NCI-H82 (cell line): ENCODE results near the gene TWIST2.

ENCODE experiments used
- DNase-seq: peaks from one replicate; lab custom pipeline; 2025; lab: John Stamatoyannopoulos, UW

TWIST2 gene

DNA sequence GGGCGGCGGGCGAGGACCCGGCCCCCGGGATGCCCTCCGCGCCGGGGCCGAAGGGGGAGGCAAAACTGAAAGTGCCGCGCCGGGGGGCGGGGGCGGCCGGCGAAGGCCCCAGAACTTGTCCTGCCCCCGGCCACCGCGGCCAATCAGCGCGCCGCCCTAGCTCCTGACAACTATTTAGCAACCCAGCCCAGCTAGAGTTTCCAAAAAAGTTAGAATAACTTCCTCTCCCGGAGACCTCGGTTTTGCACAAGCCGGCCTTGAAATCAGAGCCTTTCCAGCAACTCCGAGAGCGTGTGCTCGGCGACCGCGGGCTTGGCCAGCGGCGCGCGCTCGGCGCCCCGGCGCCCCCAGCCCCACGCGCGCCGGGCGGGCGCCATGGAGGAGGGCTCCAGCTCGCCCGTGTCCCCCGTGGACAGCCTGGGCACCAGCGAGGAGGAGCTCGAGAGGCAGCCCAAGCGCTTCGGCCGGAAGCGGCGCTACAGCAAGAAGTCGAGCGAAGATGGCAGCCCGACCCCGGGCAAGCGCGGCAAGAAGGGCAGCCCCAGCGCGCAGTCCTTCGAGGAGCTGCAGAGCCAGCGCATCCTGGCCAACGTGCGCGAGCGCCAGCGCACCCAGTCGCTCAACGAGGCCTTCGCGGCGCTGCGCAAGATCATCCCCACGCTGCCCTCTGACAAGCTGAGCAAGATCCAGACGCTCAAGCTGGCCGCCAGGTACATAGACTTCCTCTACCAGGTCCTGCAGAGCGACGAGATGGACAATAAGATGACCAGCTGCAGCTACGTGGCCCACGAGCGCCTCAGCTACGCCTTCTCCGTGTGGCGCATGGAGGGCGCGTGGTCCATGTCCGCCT, at the start of gene TWIST2:
TWIST2 (plus strand) TSS at position 245 of the 850 bp plus-strand sequence; CDS start at position 376, 131 bp downstream.
- no peak for DNase-seq

DNA sequence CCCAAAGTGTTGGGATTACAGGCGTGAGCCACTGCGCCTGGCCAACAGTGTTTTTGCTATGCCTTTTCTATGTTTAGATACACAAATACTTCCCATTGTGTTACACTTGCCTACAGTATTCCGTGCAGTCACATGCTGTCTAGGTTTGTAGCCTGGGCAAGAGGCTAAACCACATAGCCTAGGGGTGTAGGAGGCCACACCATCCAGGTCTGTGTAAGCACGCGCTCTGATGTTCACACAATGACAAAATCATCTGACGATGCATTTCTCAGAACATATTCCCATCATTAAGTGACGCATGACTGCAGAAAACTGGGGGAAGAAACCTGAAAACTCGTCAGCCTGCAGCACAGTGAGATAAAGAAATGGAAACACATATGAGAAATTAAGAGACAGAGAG, 46.1 kb upstream of the TWIST2 start:
- DNase-seq = no peak

DNA sequence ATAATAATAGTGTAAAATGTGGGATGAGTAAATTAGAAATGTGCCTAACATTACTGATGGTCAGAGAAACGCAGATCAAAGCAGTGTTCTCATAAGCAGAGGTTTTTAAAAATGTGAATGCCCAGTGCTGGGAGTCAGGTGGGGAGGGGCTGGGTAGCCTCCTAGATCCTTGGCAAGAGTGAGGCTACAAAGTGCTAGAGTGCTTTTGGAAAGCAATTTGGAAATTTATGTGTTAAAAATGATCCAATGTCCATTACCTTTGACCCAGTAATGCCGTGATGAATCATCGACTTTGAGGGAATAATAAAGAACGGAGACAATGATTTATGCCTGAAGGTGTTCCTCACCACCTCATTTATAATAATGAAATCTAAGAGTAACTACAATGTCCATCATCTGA, 44.9 kb upstream of the TWIST2 start:
- no peak for DNase-seq

DNA sequence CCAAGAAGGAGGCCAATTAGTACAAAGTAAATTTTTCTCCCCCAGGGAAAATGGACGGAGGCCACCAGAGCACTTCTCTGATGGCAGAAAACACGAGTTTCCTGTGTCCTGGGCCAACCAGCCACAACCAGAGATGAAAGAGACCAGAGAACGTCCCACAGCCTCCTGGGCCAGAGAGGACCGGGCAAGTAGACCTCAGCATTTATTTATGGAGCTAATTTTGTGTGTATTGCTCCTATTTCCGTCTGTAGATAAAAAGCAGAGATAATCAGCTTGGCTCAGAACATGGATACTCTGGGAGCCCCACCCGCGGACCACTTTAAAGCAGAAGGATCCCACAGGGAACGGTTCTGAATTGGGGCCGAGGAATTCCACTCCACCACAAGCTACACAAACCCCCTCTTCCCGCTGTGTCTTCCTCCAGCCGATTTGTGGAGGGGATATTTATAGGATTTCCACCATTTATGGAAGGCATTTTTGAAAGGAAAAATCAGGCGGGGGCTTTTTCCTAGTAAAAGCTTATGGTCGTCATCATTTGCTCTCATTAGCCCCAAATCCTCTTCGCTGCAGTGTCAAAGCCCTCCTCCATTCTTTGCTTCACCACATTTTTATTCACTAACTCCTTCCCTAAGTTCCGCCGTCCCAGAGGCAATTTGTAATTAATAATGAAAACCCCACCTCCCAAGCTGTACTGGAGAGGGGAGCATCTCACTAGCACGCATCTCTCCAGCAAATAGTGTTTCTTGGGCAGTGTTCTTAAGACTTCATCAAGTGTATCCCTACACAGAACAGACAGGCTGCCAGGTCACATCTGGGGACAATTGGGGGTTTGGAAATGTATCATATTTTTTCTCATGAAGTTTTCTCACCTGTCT, 43.7 kb upstream of the TWIST2 start:
- no peak for DNase-seq

DNA sequence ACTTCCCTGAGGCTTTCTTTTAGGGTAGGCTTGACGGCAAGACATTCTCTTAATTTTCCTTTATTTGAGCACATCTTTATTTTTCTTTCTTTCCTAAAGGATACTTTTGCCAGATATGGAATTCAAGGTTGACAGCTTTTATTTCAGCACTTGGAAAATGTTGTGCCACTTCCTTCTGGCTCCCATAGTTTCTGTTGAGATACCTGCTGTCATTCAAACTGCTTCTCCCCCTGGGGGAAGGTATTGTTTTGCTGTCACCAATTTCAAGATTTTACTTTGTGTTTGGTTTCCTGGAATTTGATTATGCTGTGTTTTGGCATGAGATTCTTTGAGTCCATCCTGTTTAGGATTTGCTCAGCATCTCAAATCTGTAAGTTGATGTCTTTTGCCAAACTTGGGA, 39.1 kb upstream of the TWIST2 start:
- no peak for DNase-seq

DNA sequence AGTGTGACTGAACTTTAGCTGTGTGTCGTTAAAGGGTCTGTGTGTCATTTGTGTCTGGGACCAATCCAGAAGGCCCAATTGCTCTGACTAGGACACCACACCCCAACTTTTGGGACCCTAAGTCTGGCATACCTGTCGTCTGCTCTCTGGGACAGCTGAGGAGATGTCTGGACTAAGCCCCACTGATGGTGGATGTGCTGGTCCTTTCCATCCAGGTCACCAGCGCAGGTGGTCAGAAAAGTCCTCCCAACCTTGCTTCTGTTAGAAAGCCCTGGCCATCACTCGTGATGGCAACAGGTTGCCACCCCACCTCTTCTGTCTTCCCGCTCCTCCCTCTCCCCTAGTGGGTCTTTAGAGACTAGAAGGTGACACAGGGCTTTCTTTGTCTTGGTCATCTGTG, 37.6 kb upstream of the TWIST2 start:
- DNase-seq = no peak

DNA sequence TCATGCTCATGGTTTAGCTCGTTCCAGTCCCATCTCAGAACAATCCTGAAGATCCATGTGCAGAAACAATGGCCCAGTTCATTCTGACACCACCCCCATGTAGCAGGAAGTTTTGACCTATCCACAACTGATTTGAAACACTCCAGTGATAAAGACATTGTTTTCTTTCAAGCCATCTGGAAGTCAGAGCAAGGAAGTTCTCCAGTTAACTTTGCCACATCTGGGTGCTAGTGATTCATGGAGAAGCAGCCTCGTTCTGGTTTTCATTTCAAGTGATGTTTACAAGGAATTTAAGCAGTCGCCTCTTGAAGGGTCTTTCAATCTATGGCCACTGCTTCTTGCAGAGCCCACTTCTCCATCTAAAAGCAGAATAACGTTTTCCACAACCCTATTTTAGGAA, 36.6 kb upstream of the TWIST2 start:
- DNase-seq = no peak

DNA sequence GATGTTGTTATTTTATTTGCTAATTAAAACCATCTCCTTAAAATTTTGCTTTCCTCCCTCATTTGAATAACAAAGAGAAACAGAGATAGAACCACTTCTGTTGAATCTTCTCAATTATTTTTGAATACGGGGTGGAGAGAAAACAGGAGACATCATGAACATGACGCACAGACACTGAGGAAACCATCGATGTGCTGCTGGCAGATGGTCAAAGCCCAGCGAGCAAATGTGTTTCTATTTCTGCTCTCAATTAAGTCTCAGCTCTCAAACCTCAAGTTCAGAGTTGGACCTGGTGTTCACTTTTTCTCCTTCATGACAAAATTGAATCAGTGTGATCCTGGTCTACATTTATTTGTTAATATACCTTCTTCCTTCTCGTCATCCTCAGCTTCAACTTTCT, 36.1 kb upstream of the TWIST2 start:
- no peak for DNase-seq

DNA sequence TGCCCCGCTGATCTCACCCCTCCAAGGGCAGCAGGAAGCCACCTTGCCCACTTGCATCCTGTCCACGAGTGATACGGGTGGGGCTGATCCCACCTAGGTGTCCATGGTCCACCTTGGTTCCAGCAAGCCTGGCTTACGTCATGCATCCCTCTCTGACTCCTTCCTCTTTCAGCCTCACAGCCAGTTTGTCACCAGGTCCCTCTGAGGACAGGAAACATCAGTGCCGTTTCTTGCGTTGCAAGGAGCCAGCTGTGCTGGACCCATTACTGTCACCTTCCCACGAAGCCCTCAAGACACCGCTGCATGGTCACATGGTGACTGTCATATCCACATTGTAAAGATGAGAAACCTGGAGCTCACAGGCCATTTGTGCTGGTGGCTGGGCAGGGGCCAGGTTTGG, 34.8 kb upstream of the TWIST2 start:
- no peak for DNase-seq

DNA sequence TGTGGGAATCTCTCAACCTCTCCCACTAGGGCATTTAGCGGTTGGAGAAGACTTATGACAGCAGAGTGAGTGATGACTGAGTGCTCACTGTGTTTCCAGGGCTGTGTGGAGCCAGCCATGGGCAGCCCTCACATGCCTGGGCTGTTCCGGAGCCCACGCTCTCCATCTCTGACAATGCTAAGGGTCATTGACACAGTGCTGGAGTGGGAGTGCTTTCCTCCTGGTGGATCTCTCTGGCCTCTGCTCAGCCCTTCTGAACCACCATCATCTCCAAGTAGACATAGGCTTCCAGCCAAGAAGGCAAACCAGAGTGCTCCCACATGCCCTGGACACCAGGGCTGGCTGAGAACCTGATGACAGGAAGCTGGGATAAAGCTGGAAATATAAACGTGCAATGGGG, 33.1 kb upstream of the TWIST2 start:
- DNase-seq = no peak

DNA sequence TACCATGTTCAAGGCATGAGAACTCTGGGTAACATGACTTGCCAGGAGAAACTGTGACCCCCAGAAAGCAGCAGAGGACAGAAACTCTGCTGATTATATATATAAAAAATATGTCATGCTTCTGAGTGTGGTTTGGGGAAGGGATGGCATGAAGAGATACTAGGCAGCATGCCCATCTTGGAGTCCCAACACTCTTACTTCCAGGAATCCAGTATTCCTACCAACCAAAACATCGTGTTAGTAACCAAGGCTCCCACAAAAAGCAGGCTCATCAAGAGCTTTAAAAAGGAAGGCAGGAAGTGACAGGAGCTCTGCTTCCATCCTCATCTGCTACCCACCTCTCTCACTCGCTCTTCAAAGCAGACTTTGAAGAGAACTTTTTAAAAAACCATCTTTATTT, 31.6 kb upstream of the TWIST2 start:
- DNase-seq = no peak

DNA sequence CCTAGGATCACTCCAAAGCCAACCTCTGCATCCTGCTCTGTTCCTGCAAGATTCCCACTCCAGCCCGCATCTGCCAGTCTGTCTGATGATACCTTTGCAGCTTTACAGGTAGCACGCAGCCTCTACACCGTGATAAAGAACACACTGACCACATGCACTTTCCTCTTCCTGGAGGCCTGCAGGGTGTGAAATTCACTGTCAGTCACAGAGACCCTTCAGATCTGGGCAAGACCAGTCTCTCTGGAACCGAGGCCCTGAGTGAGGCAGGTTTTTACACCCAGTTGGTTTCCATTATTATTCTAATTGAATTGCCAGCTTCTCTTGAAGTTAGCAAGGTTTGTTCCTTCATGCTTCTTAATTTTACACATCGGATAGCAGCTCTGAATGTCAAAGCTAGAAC, 30.5 kb upstream of the TWIST2 start:
- no peak for DNase-seq

DNA sequence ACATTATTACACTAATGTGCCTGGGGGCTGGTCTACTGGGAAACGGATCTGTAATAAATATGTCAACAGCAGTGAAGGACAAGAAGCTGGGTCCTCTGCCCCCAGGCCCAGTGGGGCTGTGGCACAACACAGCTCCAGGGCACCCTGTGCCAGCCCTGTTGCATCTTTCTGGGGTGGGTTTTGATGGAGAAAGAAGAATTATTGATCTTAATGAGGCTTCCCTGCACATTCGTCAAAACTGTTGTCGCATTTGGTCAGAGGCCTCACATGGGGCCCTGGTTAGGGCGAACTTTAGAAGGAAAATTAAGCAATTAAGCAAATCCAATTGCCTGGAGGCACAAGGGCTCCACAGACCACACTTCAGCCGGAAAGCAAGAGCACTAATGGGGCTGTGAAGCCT, 30.0 kb upstream of the TWIST2 start:
- DNase-seq = no peak

DNA sequence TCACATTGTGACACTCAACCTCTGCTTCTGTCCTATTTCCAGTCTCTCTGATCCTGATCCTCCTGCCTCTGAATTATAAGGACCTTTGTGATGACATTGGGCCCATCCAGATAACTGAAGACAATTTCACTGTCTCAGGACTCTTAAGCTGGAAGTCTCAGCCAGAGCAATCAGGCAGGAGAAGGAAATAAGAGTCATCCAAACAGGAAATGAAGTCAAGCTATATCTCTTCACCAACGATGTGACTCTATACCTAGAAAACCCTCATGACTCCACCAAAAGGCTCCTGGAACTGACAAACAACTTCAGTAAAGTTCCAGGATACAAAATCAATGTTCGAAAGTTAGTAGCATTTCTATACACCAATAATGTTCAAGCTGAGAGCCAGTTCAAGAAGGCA, 29.3 kb upstream of the TWIST2 start:
- no peak for DNase-seq

DNA sequence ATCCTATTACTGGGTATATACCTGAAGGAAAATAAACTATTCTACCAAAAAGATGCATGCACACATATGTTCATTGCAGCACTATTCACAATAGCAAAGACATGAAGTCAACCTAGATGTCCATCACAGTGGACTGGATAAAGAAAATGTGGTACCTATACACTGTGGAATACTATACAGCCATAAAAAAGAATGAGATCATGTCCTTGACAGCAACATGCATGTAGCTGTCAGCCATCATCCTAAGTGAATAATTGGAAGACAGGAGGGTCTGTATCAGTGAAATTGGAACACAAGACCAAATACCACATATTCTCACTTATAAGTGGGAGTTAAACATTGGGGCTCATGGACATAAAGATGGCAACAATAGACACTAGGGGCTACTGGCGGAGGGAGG, 27.7 kb upstream of the TWIST2 start:
- no peak for DNase-seq

DNA sequence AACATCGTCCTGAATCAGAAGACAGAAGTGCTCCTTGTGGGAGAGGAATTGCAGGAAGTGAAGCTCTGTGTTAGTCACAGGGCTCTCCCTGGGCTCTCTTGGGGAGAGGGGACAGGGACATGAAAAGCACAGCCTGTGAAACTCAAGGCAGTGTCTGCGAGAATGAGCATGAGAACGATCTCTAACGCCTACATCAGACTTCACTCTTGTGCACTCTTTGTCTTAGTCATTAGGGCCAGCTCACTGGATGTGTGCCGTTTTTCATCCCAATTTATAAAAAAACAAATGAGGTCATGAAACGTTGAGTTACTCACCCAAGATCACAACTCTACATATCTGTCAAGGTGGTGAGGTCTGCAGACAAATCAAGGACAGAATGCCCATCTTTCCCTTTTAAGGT, 27.0 kb upstream of the TWIST2 start:
- no peak for DNase-seq

DNA sequence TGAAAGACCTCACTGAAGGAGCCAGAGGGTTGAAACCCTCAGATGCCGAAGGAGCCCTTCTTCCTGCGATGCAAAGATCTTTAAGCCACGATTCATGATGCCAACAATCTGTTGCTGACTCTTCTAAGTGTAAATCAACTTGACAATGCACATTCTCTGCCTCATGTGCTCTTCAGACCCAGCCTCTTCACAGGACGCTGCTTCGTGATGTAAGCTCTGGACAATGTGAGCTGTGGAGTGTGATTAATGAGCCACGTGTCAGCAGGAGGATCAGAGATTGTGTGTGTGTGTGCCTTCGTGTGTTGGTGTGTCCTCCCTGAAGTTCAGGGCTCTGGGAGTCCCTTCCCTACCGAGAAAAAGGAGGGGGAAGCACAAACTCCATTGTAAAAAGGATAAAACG, 26.5 kb upstream of the TWIST2 start:
- DNase-seq = no peak

DNA sequence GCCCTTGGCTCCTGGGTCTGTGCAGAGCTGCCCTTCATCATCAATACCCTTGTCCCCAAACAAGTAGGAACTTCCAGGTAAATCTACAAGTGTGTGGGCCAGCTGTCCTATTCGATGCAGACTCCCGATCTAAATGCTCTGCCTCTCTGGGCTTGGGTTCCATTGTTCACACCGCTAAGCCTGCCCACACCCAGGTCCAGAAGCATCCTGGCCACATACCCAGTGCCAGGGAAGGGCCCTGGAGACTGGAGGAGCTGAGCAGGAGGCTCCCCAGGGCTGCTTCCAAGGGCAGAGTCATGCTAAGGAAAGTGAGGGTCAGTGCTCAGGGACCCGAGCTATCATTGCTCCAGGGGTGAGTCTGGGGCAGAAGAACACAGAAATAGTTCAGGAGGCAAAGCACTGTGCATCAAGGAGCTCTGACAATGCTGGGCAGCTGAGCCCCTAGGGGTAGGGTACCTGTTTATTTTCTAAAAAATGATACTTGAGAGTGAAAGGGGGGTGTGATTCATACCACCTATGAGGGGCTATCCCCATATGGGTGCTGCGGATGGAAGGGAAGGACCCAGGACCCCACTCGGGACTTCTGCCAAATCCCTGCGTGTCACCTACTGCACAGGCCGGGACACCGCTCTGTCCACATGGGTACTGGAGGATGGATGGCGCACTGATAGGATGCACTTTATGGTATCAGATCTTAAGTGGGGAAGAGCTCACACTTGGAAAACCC, 25.8 kb upstream of the TWIST2 start:
- DNase-seq = no peak

DNA sequence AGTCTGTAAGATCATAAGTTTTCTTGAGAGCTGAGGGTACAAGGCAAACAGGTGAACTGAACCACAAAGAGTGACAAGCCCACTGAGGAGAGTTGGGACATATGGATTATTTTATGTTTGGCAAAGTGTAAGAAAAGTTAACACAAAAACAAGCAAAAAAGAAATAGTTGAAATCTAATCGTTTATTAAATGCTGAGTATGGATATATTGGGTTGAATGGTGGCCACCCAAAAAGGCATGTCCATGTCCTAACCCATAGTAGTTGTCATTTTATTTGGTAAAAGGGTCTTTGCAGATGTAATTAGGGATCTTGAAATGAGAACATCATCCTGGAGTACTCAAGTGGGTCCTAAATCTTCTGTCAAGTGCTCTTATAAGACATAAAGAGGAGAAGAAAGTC, 24.9 kb upstream of the TWIST2 start:
- no peak for DNase-seq

DNA sequence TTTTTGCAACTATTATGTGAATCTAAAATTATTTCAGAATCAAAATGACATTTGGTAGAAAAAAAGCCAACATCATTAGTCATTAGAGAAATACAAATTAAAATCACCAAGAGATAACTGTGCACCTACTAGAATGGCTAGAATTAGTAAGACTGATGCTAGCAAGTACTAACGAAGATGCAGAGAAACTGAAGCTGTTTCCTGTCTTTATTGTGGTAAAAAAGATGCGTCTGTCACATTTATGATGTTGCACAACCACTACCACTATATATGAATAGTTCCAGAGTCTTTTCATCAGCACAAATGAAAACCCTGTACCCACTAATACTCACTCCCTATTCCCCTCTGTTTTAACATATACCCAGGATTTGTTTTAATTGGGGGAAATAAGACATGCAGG, 16.7 kb upstream of the TWIST2 start:
- no peak for DNase-seq

DNA sequence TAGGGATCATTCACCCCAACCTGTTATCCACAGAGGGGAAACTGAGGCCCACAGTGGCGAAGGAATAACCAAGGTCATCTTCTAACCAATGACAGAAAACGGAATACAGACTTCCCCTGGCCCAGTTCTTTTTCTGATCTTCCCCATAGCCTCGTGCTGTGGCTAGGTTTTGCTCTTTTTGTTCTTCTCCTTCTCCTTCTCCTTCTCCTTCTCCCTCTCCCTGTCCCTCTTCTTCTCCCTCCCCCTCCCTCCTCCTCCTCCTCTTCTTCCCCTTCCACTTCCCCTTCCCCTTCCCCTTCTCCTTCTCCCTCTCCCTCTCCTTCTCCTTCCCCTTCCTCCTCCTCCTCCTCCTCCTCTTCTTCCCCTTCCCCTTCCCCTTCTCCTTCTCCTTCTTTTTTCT, 12.9 kb upstream of the TWIST2 start:
- no peak for DNase-seq

DNA sequence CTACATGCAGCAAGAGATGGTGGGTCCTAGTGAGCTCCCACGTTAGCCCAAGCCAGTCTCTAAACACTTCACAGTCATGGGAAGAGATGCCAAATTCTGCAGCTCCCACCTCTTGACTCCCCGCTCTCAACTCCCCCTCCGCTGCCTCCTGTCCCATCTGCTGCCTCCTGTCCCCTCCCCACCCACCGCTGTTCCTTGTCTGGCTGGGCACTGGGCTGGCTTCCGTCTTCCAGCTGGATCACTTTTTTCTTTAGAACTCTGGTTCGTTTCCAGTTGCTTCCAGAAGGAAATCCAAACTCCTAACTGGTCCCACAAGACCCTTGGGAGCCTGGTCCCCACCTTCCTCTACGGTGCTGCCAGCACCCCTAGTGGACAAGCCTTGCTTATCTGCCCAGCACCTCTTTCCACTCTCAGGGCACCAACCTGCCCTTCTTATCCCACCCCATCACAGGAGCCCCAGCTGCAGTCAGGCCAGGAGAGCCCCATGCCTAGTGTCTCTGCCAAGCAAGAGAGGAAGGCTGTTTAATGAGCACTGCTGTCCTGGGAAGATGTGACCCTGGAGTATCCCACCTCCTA, 12.1 kb upstream of the TWIST2 start:
- no peak for DNase-seq
